Panc1 (cell line): ENCODE data around the gene SULT1C2.

ENCODE experiments used
- CTCF ChIP-seq: fragments of 450-650 bp; IDR thresholded peaks from 2 replicates; pipeline ENCODE4 v1.5.1; 2017; ENCODE audit warnings: mild to moderate bottlenecking
- POLR2AphosphoS5 ChIP-seq: IDR thresholded peaks from 2 replicates; pipeline ENCODE4 v1.6.1; 2012; ENCODE audit warnings: mild to moderate bottlenecking, low read depth, low read length, moderate library complexity
- REST ChIP-seq, 2 experiments: IDR thresholded peaks; 2 replicates each; pipeline ENCODE4 v1.6.1; 2011 to 2012; ENCODE audit warnings: low read depth in 2 of 2, control low read depth in 1 of 2, low read length in 1 of 2, mild to moderate bottlenecking in 1 of 2, moderate library complexity in 1 of 2; ENCODE audit not compliant: insufficient read depth in 1 of 2
- TCF7L2 ChIP-seq: IDR thresholded peaks from 2 replicates; pipeline ENCODE4 v1.6.1; 2011; ENCODE audit warnings: mild to moderate bottlenecking, low read depth, low read length, inconsistent platforms

DNA sequence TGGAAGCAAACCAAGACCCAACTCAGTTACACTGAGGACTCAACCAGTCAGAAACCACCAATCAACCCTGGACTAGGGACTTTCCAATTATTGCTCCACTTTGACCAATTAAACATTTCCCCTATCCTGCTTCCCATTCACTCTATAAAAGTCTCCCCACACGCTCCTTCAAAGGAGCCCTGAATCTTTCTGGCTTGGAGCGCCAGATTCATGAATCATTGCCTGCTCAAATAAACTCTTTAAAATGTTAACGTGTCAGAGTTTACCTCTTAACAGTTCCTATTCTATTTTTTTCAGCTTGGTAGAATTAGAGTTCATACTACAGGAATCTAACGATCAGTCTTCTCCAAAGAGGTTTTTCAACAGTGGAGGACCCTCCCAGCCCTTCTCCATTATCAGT is 20.7 kb upstream of the SULT1C2 start:
- TF ChIP-seq CTCF: no peak
- TF ChIP-seq POLR2AphosphoS5: no peak
- TF ChIP-seq TCF7L2: peak; percentile 80
- TF ChIP-seq REST (IDR thresholded peaks at IDR 0.05; ENCODE audit: insufficient read depth in 1 of 2, low read depth in 2 of 2, low read length in 1 of 2): no peak
